ENCODE data around the gene CIB1. TPM values are rescaled to one million over a fixed set of nuclear protein-coding genes. Genes with fewer than 3 reads are reported as not detected.

The CIB1 gene
- polyA plus RNA-seq, 1 of the 3 experiments (the other 2 are of a cell fraction): 87.9 TPM

GRCh38 chr15:90203473-90203872 is 30.3 kb downstream of the CIB1 start:
- no peak for DNase-seq
- TF ChIP-seq RCOR1 (IDR thresholded peaks at IDR 0.05; ENCODE audit: low read length) (no peak), JUND (IDR thresholded peaks at IDR 0.05) (no peak), EZH2phosphoT487 (IDR thresholded peaks at IDR 0.05; ENCODE audit: borderline replicate concordance, low read depth) (no peak), FOXJ3 (CRISPR knock-in tag; IDR thresholded peaks at IDR 0.05) (no peak), POLR2AphosphoS5 (IDR thresholded peaks at IDR 0.05; ENCODE audit: low read depth, low read length) (no peak), IRF3 (IDR thresholded peaks at IDR 0.05; ENCODE audit: low read depth, low read length) (no peak), TEAD4 (IDR thresholded peaks at IDR 0.05; ENCODE audit: borderline replicate concordance, insufficient read depth) (no peak), TCF12 (IDR thresholded peaks at IDR 0.05) (no peak), FOSL2 (IDR thresholded peaks at IDR 0.05; ENCODE audit: borderline replicate concordance, low read depth) (no peak), USF1 (IDR thresholded peaks at IDR 0.05; ENCODE audit: borderline replicate concordance, low read depth) (no peak), YY1 (IDR thresholded peaks at IDR 0.05; ENCODE audit: low read depth) (no peak), GABPA (IDR thresholded peaks at IDR 0.05; ENCODE audit: low read depth) (no peak), MAX (IDR thresholded peaks at IDR 0.05; ENCODE audit: low read depth) (no peak), FOXM1 (IDR thresholded peaks at IDR 0.05; ENCODE audit: low read depth) (no peak), ZBTB33 (IDR thresholded peaks at IDR 0.05; ENCODE audit: borderline replicate concordance, low read depth) (no peak), ELF1 (IDR thresholded peaks at IDR 0.05) (no peak), TAF1 (IDR thresholded peaks at IDR 0.05; ENCODE audit: borderline replicate concordance, low read depth, low read length) (no peak), USF2 (IDR thresholded peaks at IDR 0.05; ENCODE audit: borderline replicate concordance, low read depth, low read length) (no peak)
- Histone ChIP-seq H3K9ac (no peak overlapping the region), H3K27ac (ENCODE audit: low read depth in 2 of 2, low read length in 1 of 2) (no peak overlapping the region), H3F3A (replicated peaks; ENCODE audit: insufficient read depth) (peaks cover 5% of the 10 kb centered on the region), H4K20me1 (ENCODE audit: insufficient read depth) (0 out of 2 replicates have a peak, but pooled peaks cover 4% of the 10 kb centered on the region), H3K4me2 (no peak overlapping the region; the same call in 1 of the 2 replicates), H2AFZ (ENCODE audit: low read depth) (no peak overlapping the region), H3K36me3 (replicated peaks in 1 of 2; ENCODE audit: control insufficient read depth in 1 of 2, insufficient read depth in 2 of 2, low read length in 1 of 2) (peaks cover 0 to 11% of the 10 kb centered on the region in 2 experiments), H3K9me3 (no peaks in the 10 kb centered on the region), H3K79me2 (ENCODE audit: insufficient read depth) (peaks cover 49% of the 10 kb centered on the region), H3K27me3 (ENCODE audit: insufficient read depth) (no peaks in the 10 kb centered on the region), H3K9me2 (no peaks in the 10 kb centered on the region), H3K4me3 (ENCODE audit: low read depth in 2 of 2, low read length in 1 of 2) (no peak overlapping the region), H3K4me1 (ENCODE audit: control insufficient read depth in 1 of 2, insufficient read depth in 2 of 2, low read depth in 1 of 2, low read length in 1 of 2) (peaks cover 3 to 50% of the 10 kb centered on the region in 2 experiments; a peak in 2 of 4 replicates)
- WGBS (ENCODE audit: low lambda C conversion rate): 98% methylated on average over 7 of the region's 7 CpGs
- ChIA-PET POLR2A (interaction anchor here (0.5 to 4.2 kb wide), 2 partner anchors 12 to 111 kb away, joined by 6 to 35 read pairs; no protein-coding TSS in a partner anchor), CTCF (interaction anchor here (1.0 to 9.0 kb wide), 6 partner anchors 13 to 88 kb away, joined by 3 to 74 read pairs (median 5); partner anchors contain the start of gene CIB1)

Measured in SK-N-SH (cell line).